ENCODE results near the gene PRKG1. TPM values are rescaled to one million over a fixed set of nuclear protein-coding genes. Genes with fewer than 3 reads are reported as not detected.
"Not testable (repeated sequence)": the region's sequence is repeated elsewhere in the genome, so short reads cannot be mapped to it uniquely, and the experiment has no call there.

Gene PRKG1
- total RNA-seq, 4 donors from 2014 or later = 0.63 to 4.3 (median 2.1) TPM

- intact Hi-C loops (cut with DNase I; ENCODE audit: low total_unique reads) = no loop called here
- H3K4me3 ChIP-seq (ENCODE audit: low read depth, poor library complexity, severe bottlenecking) = no peak overlapping the region
- no peak for TF ChIP-seq POLR2A (IDR thresholded peaks at IDR 0.05)
- TF ChIP-seq CTCF (IDR thresholded peaks at IDR 0.05) = no peak
- DNase-seq (ENCODE audit: low spot score in 2 of 2) = no peak
- WGBS, 2 donors = 92 to 93% methylated on average over 2 of the region's 2 CpGs
Observed at GRCh38 chr10:52229291-52229931, 1155.1 kb downstream of the PRKG1 start.

- TF ChIP-seq POLR2A (IDR thresholded peaks at IDR 0.05) (no peak), CTCF (IDR thresholded peaks at IDR 0.05) (no peak)
- intact Hi-C loops (cut with DNase I; ENCODE audit: low total_unique reads) = no loop called here
- DNase-seq (ENCODE audit: low spot score in 2 of 2) = no peak
- WGBS, 2 donors = 51 to 59% methylated on average over 4 of the region's 4 CpGs
- H3K4me3 ChIP-seq (ENCODE audit: low read depth, poor library complexity, severe bottlenecking) = no peak overlapping the region
Observed at GRCh38 chr10:52232561-52233350, 1158.5 kb downstream of the PRKG1 start.

GRCh38 chr10:52233351-52233991, 1159.2 kb downstream of the PRKG1 start:
- DNase-seq (ENCODE audit: low spot score in 2 of 2); intact Hi-C loops (cut with DNase I; ENCODE audit: low total_unique reads); H3K4me3 ChIP-seq (ENCODE audit: low read depth, poor library complexity, severe bottlenecking): not testable (repeated sequence)
- 5 to 36% methylated on average over 10 to 11 of the region's 34 CpGs for WGBS, 2 donors

- no peak overlapping the region for H3K4me3 ChIP-seq (ENCODE audit: low read depth, poor library complexity, severe bottlenecking)
- 86 to 88% methylated on average over 1 of the region's 1 CpG for WGBS, 2 donors
- intact Hi-C loops (cut with DNase I; ENCODE audit: low total_unique reads) = no loop called here
- no peak for DNase-seq (ENCODE audit: low spot score in 2 of 2)
- TF ChIP-seq CTCF (IDR thresholded peaks at IDR 0.05) (no peak), POLR2A (IDR thresholded peaks at IDR 0.05) (no peak)
Observed at GRCh38 chr10:52239771-52240170, 1165.5 kb downstream of the PRKG1 start.

- no peak overlapping the region for H3K4me3 ChIP-seq (ENCODE audit: low read depth, poor library complexity, severe bottlenecking)
- no peak for TF ChIP-seq POLR2A (IDR thresholded peaks at IDR 0.05)
- intact Hi-C loops (cut with DNase I; ENCODE audit: low total_unique reads) = no loop called here
- DNase-seq (ENCODE audit: low spot score in 2 of 2) = no peak
- 91 to 93% methylated on average over 2 of the region's 2 CpGs for WGBS, 2 donors
Observed at GRCh38 chr10:52245547-52245946, 1171.3 kb downstream of the PRKG1 start.

- DNase-seq (ENCODE audit: low spot score in 2 of 2); H3K4me3 ChIP-seq (ENCODE audit: low read depth, poor library complexity, severe bottlenecking); intact Hi-C loops (cut with DNase I; ENCODE audit: low total_unique reads): not testable (repeated sequence)
- WGBS, 2 donors = 53 to 72% methylated on average over 7 of the region's 7 CpGs
Observed at GRCh38 chr10:52247929-52248328, 1173.6 kb downstream of the PRKG1 start.

GRCh38 chr10:52248697-52249306, 1174.5 kb downstream of the PRKG1 start:
- intact Hi-C loops (cut with DNase I; ENCODE audit: low total_unique reads) = no loop called here
- no peak overlapping the region for H3K4me3 ChIP-seq (ENCODE audit: low read depth, poor library complexity, severe bottlenecking)
- WGBS, 2 donors = 85 to 88% methylated on average over 4 of the region's 4 CpGs
- TF ChIP-seq CTCF (IDR thresholded peaks at IDR 0.05) (no peak), POLR2A (IDR thresholded peaks at IDR 0.05) (no peak)
- no peak for DNase-seq (ENCODE audit: low spot score in 2 of 2)
